OCI-LY3 (cell line): ENCODE data around the gene P2RX2.

Experiments
- CTCF ChIP-seq: fragments of 200-600, 300-600 bp; sonication (generic); IDR thresholded peaks from 2 replicates; pipeline ENCODE4 v1.5.1; 2014; ENCODE audit warnings: antibody characterized with exemption, low read length, low read depth
- EZH2phosphoT487 ChIP-seq: fragments of 200-600 bp; shearing (Covaris generic); IDR thresholded peaks from 2 replicates; pipeline ENCODE4 v1.6.1; 2018; ENCODE audit warnings: antibody characterized with exemption, mixed run types, low read depth

- TF ChIP-seq CTCF (peak; percentile 84), EZH2phosphoT487 (no peak)
These were observed 20.2 kb downstream of the P2RX2 start for GRCh38 chr12:132638541-132639408.
